ENCODE data around the gene NRXN3. TPM values are rescaled to one million over a fixed set of nuclear protein-coding genes. Genes with fewer than 3 reads are reported as not detected.

Gene NRXN3
- total RNA-seq, 1 experiment from 2014 or later: 1.1 TPM

- ATAC-seq: no peak
- ChIA-PET POLR2A (ENCODE audit: unreplicated experiment) (no interaction called here), CTCF (no interaction called here)
- TF ChIP-seq EZH2 (IDR thresholded peaks at IDR 0.05; ENCODE audit: low read length, unreplicated experiment): no peak
- TF ChIP-seq CTCF (conservative IDR thresholded peaks at IDR 0.05; ENCODE audit: low read depth, low read length): no peak
- TF ChIP-seq EZH2phosphoT487 (IDR thresholded peaks at IDR 0.05; ENCODE audit: borderline replicate concordance, low read length): no peak
- H4K20me1 ChIP-seq (ENCODE audit: low read length): no peaks in the 10 kb centered on the region
- no peaks in the 10 kb centered on the region for H3K36me3 ChIP-seq (ENCODE audit: low read depth, low read length)
- H3F3A ChIP-seq (ENCODE audit: low read length, unreplicated experiment): no peaks in the 10 kb centered on the region
- H3K9ac ChIP-seq (ENCODE audit: low read length): no peak overlapping the region
- H3K9me2 ChIP-seq (replicated peaks; ENCODE audit: low read length): no peaks in the 10 kb centered on the region
- intact Hi-C loops (cut with micrococcal nuclease): no loop called here
- H3K4me2 ChIP-seq (ENCODE audit: low read length): no peak overlapping the region
- H3K4me3 ChIP-seq (ENCODE audit: low read length): no peak overlapping the region
- BruUV-seq (replicated peaks): no TSS peak
- no peak overlapping the region for H2AFZ ChIP-seq (ENCODE audit: low read length)
- H3K27ac ChIP-seq (ENCODE audit: low read length): no peak overlapping the region
- 0 out of 2 replicates have a peak, but pooled peaks cover 3% of the 10 kb centered on the region for H3K9me3 ChIP-seq (ENCODE audit: low read length)
- H3K79me2 ChIP-seq (ENCODE audit: low read length): no peaks in the 10 kb centered on the region
- no peak for DNase-seq
- no peaks in the 10 kb centered on the region for H3K27me3 ChIP-seq (ENCODE audit: low read length)
- no peaks in the 10 kb centered on the region for H3K4me1 ChIP-seq (ENCODE audit: insufficient read depth, low read length)
Measured at GRCh38 chr14:78782551-78782950, 612.4 kb downstream of the NRXN3 start.

GRCh38 chr14:78785265-78785664 is 615.1 kb downstream of the NRXN3 start:
- no peak for DNase-seq
- Histone ChIP-seq H3F3A (ENCODE audit: low read length, unreplicated experiment) (no peaks in the 10 kb centered on the region), H2AFZ (ENCODE audit: low read length) (no peak overlapping the region), H3K9me2 (replicated peaks; ENCODE audit: low read length) (no peaks in the 10 kb centered on the region), H3K4me3 (ENCODE audit: low read length) (no peak overlapping the region), H4K20me1 (ENCODE audit: low read length) (no peaks in the 10 kb centered on the region), H3K9me3 (ENCODE audit: low read length) (no peaks in the 10 kb centered on the region), H3K4me1 (ENCODE audit: insufficient read depth, low read length) (no peaks in the 10 kb centered on the region), H3K9ac (ENCODE audit: low read length) (no peak overlapping the region), H3K79me2 (ENCODE audit: low read length) (no peaks in the 10 kb centered on the region), H3K4me2 (ENCODE audit: low read length) (no peak overlapping the region), H3K36me3 (ENCODE audit: low read depth, low read length) (no peaks in the 10 kb centered on the region), H3K27me3 (ENCODE audit: low read length) (no peaks in the 10 kb centered on the region), H3K27ac (ENCODE audit: low read length) (no peak overlapping the region)
- TF ChIP-seq CTCF (conservative IDR thresholded peaks at IDR 0.05; ENCODE audit: low read depth, low read length) (no peak), EZH2phosphoT487 (IDR thresholded peaks at IDR 0.05; ENCODE audit: borderline replicate concordance, low read length) (no peak), EZH2 (IDR thresholded peaks at IDR 0.05; ENCODE audit: low read length, unreplicated experiment) (no peak)
- ChIA-PET CTCF (no interaction called here), POLR2A (ENCODE audit: unreplicated experiment) (no interaction called here)
- ATAC-seq: no peak
- no TSS peak for BruUV-seq (replicated peaks)
- intact Hi-C loops (cut with micrococcal nuclease): no loop called here

- Histone ChIP-seq H3F3A (ENCODE audit: low read length, unreplicated experiment) (no peaks in the 10 kb centered on the region), H4K20me1 (ENCODE audit: low read length) (no peaks in the 10 kb centered on the region), H3K4me3 (ENCODE audit: low read length) (no peak overlapping the region), H3K27ac (ENCODE audit: low read length) (no peak overlapping the region), H2AFZ (ENCODE audit: low read length) (no peak overlapping the region), H3K36me3 (ENCODE audit: low read depth, low read length) (no peaks in the 10 kb centered on the region), H3K9me3 (ENCODE audit: low read length) (no peaks in the 10 kb centered on the region), H3K9me2 (replicated peaks; ENCODE audit: low read length) (no peaks in the 10 kb centered on the region), H3K9ac (ENCODE audit: low read length) (no peak overlapping the region), H3K27me3 (ENCODE audit: low read length) (no peaks in the 10 kb centered on the region), H3K79me2 (ENCODE audit: low read length) (no peaks in the 10 kb centered on the region), H3K4me2 (ENCODE audit: low read length) (no peak overlapping the region), H3K4me1 (ENCODE audit: insufficient read depth, low read length) (no peaks in the 10 kb centered on the region)
- ChIA-PET POLR2A (ENCODE audit: unreplicated experiment) (no interaction called here), CTCF (no interaction called here)
- BruUV-seq (replicated peaks): no TSS peak
- intact Hi-C loops (cut with micrococcal nuclease): no loop called here
- ATAC-seq: no peak
- no peak for DNase-seq
- TF ChIP-seq CTCF (conservative IDR thresholded peaks at IDR 0.05; ENCODE audit: low read depth, low read length): no peak
- TF ChIP-seq EZH2 (IDR thresholded peaks at IDR 0.05; ENCODE audit: low read length, unreplicated experiment): no peak
- TF ChIP-seq EZH2phosphoT487 (IDR thresholded peaks at IDR 0.05; ENCODE audit: borderline replicate concordance, low read length): no peak
Measured at GRCh38 chr14:78788467-78789360, 618.5 kb downstream of the NRXN3 start.
